Measurements from ENCODE around the gene HOXA1.

Gene HOXA1

DNA sequence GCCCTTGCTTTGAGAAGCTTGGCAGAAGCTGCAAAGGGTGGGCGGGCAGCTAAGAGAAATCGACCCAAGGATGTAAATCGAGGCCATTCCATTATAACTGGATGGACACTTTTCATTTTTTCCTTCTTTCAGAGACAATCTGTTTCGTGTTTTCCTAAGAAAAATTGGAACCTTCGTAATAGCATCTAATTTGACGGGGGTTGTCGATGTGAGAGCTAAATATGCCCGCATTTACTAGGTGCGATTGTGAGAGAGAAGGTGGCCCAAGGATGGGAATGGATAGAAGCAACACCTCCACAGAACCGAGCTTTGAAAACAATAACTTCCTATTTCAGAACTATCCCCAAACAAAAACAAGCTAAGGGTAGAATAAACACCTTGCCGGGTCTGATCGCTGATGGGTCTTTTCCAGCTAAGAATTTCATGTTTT is 35.6 kb upstream of the HOXA1 start:
- no peak for DNase-seq

DNA sequence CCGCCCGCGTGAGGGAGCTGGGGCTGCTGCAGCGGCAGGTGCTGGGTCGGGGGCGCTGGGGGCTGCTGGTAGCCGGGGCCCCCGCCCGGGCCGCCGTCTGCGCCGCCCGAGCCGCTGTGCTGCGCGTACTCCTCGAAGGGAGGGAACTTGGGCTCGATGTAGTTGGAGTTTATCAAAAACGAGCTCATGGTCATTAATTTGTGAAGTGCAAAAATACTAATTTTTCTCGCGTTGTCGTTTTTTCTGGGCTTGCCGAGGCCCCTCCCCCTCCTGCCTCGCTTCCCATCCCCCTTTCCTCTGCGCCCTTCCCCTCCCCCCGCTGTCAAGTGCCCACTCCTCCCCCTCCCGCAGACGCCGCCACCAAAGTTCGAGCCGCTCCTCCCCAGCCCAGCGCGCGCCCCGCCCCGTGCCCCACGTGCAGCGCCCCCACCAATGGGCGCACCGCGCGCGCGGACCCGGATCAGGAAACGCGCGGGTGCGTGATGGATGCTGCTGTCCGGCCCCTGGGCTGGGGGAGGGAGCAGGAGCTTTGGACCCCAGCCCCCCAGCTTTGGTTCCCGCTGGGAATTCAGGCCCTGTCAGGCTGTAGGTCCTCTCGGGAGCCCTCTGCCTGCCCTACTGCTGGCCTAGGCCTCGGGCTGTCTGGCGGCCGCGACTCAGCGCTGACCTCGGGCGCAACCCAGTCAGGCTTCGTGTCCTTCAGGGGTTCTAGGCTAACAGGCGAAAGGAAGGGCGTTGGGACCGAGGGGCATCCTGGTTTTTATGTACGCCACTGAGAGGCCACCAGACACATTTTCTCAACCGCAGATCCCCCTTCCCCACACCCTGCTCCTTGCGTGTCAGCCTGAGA is 35.0 kb upstream of the HOXA1 start, which contains the start of gene HOXA4:
Gene HOXA4 (minus strand): TSS at position 218 of the 850 bp plus-strand sequence. CDS start 24 bp downstream, at position 194.
- DNase-seq, result peak; percentile 26

DNA sequence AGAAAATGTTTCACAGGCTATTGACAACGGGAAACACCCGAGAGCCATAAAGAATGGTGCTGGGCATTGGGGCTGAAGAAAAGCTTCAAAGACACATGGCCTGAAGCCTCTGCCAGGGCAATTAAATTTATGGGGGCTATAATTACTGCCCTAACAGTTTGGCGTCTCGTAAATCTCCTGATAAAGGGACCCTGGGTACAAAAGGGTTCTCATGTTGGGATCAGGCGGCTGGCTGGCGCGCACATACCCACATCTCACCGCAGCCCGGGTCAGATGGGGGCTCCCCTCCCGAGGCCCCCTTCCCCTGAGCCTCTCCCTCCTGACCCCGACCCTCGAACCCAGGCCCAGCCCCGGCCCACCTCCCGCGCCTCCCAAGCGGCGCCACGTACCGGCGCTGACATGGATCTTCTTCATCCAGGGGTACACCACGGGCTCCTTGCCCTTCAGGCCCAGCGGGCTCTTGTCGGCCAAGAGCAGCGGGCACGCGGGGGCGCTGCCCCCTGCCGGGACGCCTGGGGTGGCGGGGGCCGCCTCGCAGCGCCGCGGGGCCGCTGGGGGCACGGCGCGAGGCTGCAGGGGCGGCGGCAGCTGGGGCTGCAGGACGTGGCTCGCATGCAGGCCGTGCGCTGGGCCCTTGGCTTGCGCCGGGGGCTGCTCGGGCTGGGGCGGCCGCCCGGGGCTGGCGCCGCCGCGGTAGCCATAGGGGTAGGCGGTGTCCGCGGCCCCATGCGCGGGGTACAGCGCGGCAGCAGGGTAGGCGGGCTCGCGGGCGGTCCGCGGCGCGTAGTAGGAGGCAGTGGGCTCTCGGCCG is 34.1 kb upstream of the HOXA1 start:
- no peak for DNase-seq

DNA sequence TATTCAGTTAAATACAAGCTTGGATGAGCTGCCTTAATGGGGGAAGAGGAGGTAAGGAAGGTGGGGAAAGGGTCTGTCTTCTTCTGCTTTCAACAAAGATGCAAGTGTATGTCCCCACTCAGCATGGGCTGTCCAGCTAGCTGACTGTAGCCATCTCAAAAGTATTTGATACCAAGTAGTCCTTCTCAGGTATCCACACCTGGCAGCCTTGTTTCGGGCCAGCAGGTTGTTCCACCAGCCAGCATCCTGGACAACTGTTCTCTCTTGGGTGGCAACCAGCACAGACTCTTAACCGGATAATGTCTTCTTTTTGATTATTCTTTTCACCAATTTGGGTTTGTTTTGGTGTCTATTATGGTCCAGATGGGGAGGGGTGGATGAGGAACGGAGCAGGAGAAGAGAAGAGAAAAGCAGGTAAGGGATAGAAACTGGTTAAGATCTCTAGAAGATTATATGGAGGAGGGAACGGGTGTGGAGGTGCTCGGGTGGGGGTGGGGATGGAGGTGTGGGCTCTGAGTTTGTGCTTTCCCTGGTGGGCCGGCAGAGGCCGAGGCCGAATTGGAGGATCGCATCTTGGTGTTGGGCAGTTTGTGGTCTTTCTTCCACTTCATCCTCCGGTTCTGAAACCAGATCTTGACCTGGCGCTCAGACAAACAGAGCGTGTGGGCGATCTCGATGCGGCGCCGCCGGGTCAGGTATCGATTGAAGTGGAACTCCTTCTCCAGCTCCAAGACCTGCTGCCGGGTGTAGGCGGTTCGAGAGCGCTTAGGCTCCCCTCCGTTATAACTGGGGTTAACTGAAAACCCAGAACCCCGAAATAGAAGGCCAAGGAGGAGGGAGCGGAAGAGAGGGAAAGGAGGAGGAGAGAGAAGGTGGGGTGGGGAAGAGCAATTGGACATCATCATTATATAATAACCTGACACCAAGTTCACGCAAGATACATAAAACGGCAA is 33.3 kb upstream of the HOXA1 start:
- DNase-seq, result no peak

DNA sequence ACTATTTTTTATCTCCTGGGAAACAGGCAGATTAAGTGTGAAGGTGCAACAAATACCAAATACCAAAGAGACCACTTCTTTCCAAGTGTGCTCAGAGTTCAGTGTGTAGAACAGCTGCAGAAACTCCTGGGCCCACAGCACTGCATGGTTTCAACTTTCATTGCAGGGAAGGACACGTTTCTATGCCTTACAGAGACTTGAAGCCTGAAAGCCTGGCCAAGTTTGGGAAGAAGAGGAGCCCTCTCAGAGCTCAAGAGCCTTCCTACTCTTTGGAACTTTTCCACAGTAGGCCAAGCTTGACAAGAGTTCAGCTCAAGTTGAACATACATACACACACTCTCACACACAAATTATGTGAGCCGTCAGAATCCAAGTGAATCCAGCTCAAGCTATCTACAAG is 32.2 kb upstream of the HOXA1 start:
- no peak for DNase-seq

DNA sequence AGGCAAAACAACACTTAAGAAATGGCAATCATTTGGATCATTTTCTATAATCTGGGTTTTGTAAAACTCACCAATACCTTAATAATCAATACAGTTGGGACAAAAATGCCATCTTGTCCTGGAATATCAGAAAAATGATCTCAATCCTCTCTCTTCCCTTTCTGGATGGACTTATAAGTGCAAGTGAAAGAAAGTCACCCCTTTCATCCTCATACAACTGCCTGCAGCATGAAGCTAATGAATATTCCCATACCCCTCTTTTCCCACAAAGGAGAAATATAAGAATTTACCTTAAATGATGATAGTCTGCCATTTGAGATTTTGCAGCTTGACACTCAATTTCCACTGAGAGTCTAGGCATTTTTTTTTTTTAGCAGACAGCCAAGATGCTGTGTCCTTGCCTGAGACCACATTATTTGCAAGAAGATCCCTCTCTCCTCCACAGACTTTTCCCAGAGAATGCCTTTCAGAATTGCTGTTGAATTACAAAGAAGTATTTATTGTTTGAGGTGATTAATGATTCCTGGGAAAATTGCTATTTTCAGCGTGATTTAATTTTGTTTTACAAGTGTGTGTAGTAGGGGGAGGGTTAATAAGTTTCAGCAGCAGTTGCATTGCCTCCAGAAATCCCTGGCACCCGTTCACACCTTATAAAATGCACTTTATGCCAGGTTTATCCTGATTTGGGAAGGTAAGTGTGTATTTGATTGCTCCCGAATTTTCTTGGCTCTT is 31.0 kb upstream of the HOXA1 start:
- DNase-seq, result no peak

DNA sequence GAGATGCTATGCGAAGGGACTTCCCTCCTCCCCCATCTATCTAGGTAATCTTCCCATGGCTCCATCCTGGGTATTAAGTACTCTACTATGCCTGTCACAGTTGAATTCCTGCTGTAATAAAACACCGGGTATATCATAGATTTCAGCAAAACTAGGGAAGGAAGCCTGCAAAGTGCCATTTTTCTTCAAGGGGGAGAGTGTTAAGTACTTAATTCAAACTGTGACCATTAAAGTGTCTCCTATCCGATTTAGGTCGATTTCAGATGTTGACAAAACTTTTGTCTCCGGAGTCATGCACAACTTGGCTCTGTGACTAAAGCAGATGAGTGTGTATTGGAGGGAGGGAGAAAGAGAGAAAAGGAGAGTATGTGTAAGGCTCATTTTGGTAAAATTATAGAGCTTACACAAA is 30.2 kb upstream of the HOXA1 start:
- no peak for DNase-seq

DNA sequence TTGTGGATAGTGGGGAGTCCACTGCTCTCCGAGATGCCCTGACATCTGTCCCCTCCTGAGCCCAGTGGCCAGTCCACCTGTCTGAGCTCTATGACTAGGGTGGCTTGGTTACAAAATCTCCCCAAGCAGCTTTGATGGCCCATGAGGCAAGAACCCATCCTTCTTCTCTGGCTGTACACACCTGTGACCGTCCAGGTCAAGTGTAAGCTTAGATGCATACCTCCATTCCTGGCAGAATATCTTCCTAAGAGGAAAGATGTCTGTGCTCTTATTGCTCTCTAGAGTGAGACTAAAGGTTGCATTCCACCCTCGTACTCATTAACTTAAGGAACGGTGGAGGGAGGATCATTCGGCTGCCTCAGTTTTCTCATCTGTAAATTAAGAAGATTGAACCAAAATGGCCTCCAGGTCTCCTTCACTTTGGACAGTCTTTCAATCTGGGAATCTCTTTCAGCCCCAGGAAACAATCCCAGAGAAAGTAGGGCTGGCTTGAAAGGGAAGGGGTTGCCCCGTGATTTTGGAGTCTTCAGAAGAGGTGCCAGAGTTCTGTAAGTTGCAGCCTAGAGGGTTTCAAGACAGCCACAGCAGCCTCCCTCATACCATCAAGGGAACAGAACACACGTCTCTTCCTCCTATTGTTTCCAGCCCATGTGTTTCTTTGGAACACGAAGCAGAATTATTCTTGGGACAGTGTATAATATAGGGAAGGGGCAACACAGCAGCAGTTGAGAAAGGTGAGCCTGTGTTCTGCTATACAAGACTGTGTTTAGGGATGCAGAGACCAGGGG is 29.3 kb upstream of the HOXA1 start:
- DNase-seq, result no peak

DNA sequence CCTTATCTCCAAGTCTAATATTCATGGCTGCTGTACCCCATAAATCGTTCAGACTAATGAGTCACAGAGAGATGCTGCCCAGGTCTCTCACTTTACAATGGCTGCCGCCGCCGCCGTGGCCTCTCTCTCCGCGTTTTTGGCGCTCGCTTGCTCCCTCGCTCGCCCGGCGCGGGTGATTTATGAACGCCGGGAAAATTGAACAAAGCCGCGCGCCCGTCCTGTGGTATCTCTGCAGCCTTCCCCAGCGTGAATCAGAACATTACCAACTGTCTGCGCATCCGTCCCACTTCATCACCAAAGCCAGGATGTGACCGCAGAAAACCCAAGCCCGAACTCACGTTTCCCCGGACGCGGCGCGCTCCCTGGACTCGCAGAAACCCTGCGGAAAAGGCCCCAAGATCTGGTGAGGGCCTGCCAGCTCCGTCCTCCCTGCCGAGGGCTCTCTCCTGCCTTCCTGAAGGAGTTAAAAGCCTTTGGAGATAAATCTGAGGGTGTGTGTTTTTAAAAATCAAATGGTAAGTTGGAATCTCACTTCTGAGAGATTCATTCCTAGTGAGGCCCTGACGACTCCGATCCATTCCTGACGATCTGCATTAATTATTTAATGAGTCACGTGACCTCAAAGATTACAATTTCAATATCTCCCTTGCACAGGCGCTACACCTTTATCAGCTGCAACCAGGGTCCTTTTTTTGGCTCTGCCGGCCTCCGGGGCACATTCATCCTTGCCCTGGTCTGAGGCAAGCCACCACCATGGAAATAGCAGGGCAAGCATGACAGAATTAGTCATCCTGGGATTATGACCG is 28.5 kb upstream of the HOXA1 start:
- DNase-seq, result no peak

DNA sequence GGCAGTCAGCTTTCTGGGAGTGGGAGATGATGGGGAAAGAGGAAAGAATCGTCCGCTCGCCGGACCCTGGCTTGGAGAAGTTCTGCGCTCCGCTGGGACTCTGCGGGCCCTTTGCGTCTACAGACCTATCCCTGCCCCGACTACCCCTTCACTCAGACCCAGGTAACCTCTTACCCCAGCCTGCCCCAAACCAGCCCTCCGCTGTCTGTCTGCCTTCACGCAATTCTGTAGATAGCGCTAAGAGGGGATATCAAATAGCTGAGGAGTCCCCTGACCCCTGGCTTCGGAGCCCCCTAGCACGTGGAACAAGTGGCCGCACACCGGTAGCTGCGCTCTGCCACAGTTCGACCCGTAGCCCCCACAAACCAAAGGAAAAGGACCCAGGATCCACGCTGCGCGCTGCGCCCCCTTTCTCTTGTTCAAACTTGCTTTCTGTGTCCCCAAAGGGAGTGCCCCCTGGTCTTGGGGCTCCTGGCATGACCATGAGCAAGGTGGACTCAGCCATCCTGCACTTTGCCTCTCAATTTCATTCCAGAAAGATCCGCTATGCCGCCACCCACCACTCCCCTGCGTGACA is 27.8 kb upstream of the HOXA1 start:
- DNase-seq, result no peak

DNA sequence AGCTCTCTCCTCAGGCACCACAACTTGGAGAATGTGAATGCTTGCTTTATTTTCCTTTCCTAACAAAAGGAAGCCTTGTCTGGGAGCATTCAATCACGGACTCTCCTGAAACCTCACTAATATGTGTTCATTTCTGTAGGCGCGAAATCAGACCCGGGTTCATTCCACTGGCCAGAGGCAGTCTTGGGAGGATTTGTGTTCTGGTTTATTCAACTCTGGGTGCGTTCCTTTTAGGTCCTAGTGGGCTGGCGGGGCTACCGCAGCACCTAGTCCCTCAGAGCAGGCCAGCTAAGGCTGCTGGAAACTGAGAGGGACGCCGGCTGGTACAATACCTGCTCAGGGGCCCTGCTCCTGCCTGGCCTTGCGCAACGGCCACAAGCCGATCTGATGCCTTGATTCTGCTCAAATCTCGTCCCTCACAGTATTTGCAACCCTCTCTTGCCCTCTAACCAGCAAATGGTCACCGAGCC is 27.2 kb upstream of the HOXA1 start:
- DNase-seq, result no peak

DNA sequence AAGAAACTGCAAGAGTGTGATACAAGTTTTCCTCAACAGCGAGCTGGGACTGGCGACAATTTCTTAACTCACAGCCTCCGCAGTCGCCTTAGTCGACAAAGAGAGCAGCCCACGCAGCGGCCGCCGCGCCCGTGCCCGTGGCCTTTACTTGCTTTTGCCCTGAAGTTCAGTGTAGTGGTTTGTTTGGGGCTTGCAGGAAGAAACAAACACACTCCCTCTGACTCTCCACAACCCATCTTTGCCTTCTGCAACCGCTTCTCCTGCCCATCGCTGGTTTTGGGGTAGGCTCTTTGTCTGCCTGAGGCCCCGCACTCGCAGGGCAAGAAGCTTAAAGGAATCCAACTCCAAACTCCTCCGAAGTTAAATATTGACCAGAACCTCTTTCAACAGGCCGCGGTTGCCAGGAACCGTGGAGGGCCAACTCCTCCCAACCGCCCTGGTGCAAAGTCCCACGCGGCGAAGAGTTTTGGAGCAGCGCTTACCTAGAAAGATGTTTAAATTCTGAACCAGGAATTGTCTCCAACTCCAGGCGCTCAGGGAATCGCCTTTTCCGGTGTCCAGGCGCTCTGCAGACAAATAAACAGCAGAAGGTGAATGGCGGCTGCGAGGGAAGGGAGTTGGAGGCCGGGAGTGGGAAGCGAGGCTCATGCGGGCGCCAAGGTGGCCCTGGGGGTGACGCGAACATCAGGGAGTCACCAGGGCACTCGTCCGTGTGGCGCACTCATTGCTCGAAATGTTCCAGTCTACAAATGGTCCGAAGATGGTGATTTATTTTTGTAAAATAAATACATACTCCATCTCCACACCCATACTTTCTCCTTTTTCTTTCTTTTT is 26.5 kb upstream of the HOXA1 start:
- DNase-seq, result no peak

DNA sequence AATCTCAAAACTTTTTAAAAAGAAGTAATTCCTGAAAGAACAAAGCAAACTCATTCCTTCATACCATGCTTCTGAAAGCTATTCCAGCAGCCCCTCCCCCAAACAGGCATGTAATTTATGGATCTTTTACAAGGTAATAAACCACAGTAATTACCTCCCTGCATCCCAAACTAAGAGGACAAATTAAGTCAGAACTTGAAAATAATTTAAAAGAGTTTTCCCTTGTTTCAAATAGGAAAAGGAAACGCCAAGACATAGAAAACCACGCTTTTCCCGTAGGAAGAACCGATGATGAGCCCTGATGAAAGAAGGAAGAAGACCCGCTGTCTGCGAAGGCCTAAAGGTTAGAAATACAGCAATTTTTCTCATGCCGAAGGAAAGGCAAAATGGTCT is 25.9 kb upstream of the HOXA1 start:
- no peak for DNase-seq

DNA sequence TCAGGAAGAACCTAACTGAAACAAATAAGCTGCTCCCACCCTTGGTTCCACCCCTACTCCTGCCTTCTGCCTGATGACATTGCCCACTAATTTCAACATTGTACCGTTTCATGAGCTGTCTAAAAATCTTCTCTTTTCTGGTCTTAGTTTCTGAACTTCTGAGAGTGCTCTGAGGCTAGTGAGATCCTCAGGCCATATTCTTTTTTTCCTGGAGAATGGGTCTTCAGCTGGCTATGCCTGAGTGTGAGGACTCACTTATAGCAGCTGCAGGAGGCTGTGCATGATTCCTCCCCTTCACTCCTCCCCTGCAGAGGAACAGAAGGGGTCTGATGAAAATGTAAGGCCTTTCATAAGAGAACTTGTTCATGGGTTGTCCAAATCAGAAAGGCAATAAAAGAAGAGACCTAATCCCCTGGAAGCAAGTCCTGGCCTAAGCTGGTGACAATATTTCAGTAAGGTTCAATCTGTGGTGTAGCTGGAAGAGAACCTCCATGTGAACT is 23.7 kb upstream of the HOXA1 start:
- no peak for DNase-seq

DNA sequence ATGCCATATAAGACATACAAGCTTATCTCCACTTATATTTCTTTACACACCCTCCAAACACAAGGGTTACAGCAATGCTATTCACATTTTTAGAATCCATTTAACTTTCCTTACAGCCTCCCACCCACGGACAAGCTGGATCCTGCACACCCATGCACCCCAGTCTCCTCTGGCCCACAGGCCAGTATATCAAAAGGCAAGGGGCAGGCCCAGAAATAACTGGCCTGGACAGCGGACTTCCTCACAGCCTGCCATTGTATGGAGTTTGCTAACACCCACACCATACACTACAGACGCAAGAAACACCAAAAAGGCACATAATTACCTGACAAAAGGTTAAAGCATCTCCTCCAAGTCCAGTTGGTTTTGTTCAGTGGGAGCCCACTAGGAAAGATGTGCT is 22.8 kb upstream of the HOXA1 start:
- no peak for DNase-seq

DNA sequence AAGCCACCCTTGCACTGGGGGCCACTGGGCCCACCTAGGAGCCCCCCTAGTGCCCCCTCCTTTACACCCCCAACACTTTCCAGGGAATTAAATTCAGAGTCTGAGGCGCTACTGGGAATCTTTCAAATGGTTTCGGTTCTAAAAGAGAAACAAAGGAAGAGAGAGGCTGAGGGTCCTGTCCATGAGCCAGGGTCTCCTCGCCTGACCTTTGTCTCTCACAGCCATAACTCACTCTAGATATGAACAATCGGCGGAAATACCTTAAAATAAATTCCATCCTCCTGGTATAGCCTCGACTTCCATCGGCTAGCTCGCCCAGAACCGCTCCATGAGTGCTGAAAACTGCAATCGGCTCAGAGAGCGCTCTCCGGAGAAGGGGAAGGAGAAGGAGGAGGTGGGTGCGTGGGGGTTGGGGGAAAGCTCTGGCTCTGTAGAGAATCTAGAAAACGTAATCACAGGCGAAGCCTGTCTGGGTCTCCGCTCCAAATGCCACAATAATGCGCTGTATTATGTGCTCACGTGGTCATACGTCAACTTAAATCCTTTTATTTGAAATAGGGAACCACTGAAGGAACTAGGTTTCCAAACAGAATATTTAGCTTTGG is 22.2 kb upstream of the HOXA1 start:
- no peak for DNase-seq

DNA sequence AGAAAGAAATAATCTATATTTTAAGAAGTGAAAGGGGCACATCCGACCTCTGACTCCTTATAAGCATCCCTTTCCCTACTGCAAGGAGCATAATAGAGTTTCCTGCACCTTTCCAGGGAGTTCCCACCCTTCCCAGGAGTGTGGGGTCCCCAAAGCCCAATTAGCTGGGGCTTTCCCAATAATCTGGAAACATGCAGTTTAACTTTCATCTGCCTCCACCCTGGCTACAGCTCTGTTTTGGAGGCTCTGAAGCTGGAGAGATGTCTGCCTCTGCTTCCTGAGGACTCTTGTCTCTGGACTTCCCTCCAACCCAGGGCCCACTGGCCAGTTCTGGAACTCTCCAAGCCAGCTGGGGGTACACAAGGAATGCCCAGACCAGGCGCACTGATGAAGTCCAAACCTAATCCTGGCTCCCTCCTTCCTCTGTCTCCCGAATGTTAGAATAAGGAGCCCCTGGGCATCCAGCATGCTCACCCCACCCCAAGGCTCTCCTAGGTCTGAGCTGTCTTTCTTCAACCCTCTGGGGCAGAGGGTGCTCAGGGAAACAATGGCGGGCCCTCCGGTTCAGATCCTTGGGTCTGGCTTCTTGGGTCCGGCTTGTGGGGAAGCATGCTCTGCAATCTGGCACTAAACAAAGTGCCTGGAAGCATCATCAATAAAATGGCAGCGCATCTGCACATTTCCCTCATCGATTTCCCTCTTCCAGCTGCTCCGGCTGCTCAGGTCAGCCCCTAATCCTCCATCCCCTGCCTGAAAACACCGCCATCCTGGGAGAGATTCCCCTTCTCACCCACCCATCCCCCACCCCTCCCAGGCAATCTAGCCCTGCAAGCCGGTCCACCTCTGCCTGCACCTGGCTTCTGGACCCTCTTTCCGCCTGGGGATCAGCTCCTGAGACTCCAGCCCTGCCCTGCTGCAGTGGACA is 21.4 kb upstream of the HOXA1 start:
- no peak for DNase-seq
